Mammary epithelial cell (primary cell): ENCODE results near the gene ZNF292.

Source experiments
- CTCF ChIP-seq, 2 donors: IDR thresholded peaks in 1 of 2; conservative IDR thresholded peaks in 1 of 2; 2 replicates each; pipeline ENCODE4 v1.5.1; 2011 to 2012; ENCODE audit warnings: inconsistent platforms in 2 of 2, low read length in 2 of 2, mild to moderate bottlenecking in 2 of 2, control low read depth in 1 of 2, low read depth in 1 of 2; ENCODE audit not compliant: insufficient read depth in 1 of 2; ENCODE audit errors: extremely low read depth in 1 of 2
- EZH2 ChIP-seq: IDR thresholded peaks from 2 replicates; pipeline ENCODE4 v1.6.1; 2012; ENCODE audit warnings: low read length, inconsistent platforms, borderline replicate concordance

GRCh38 chr6:87241304-87241703, 85.9 kb downstream of the ZNF292 start:
- TF ChIP-seq CTCF (conservative IDR thresholded peaks at IDR 0.05 in 1 of 2, IDR thresholded peaks at IDR 0.05 in 1 of 2; ENCODE audit: extremely low read depth in 1 of 2, insufficient read depth in 1 of 2, low read depth in 1 of 2, low read length in 2 of 2) (no peak), EZH2 (no peak)
